K562 (cell line): Measurements from ENCODE around the gene EZH1. TPM values are rescaled to one million over a fixed set of nuclear protein-coding genes. Genes with fewer than 3 reads are reported as not detected.

ENCODE experiments used
- CREB1 ChIP-seq, 2 experiments: sonication (generic) in 1 of 2; formaldehyde crosslinking in 1 of 2; IDR thresholded peaks; 2 replicates each; pipeline versions ENCODE4 v1.6.1 to v1.8.0; 2012 to 2022; ENCODE audit warnings: inconsistent platforms in 1 of 2, mild to moderate bottlenecking in 1 of 2, missing genetic modification reagents in 1 of 2, moderate library complexity in 1 of 2
- CREB5 ChIP-seq: fragments of 250-450 bp; sonication (Bioruptor Pico); IDR thresholded peaks from 2 replicates; pipeline ENCODE4 v1.5.0; 2020; ENCODE audit warnings: mild to moderate bottlenecking
- GABPA ChIP-seq: fragments of 200-800 bp; sonication (Bioruptor generic); conservative IDR thresholded peaks from 2 replicates; pipeline ENCODE4 v1.6.1; 2016; ENCODE audit warnings: low read depth, missing genetic modification characterization, missing compliant biosample characterization
- NFRKB ChIP-seq: fragments of 450-650 bp; IDR thresholded peaks from 2 replicates; pipeline ENCODE4 v1.6.1; 2016; ENCODE audit warnings: low read depth
- RBM17 ChIP-seq: fragments of 200-400 bp; formaldehyde crosslinking; IDR thresholded peaks from 2 replicates; pipeline ENCODE4 v1.6.1; 2017; ENCODE audit warnings: low read depth, mild to moderate bottlenecking, low read length, borderline replicate concordance
- TEAD1 ChIP-seq, 2 experiments: fragments of 450-650 bp in 1 of 2; sonication (generic) in 1 of 2; formaldehyde crosslinking; IDR thresholded peaks; 2 replicates each; pipeline versions ENCODE4 v1.4.0 to v1.8.0; 2020 to 2022; ENCODE audit warnings: mild to moderate bottlenecking in 2 of 2, missing genetic modification reagents in 1 of 2
- TEAD4 ChIP-seq, 2 experiments: sonication (generic) in 1 of 2; formaldehyde crosslinking in 1 of 2; IDR thresholded peaks; 2 replicates each; pipeline versions ENCODE4 v1.6.1 to v1.8.0; 2012 to 2022; ENCODE audit warnings: borderline replicate concordance in 1 of 2, inconsistent platforms in 1 of 2, low read length in 1 of 2, mild to moderate bottlenecking in 1 of 2, missing genetic modification reagents in 1 of 2
- ZFX ChIP-seq: sonication (generic); formaldehyde crosslinking; IDR thresholded peaks from 2 replicates; pipeline ENCODE4 v1.8.0; 2022; ENCODE audit warnings: mild to moderate bottlenecking, missing genetic modification reagents, moderate library complexity
- polyA plus RNA-seq, 8 experiments: library from polyadenylated mRNA; depleted of rRNA in 4 of 8; stranded (reverse) in 5 of 8; unstranded in 3 of 8; fragments of >200 nt; fragmentation: Nextera tagmentation in 2 of 8; fragmentation: Illumina TruSeq in 1 of 8; extraction: Ambion mirVana in 2 of 8; extraction: Trizol in 1 of 8; gene quantifications; 2 replicates each; pipeline versions ENCODE4 v1.2.1 to v1.2.3, GENCODE V29; 2011 to 2014; ENCODE audit warnings: inconsistent platforms in 1 of 8, missing spikeins in 1 of 8
- total RNA-seq, 7 experiments: library from RNA; depleted of rRNA in 6 of 7; stranded (reverse); fragments of >200 nt in 6 of 7; fragmentation: Illumina TruSeq in 2 of 7; extraction: Trizol in 2 of 7; gene quantifications; 2 replicates each; pipeline versions ENCODE4 v1.2.1 to v1.2.3, GENCODE V29; 2011 to 2021; ENCODE audit warnings: low replicate concordance in 1 of 7
- TF ChIP-seq, protein P1 (sequence below): sonication (generic); formaldehyde crosslinking; IDR thresholded peaks from 2 replicates; pipeline ENCODE4 v1.8.0; 2022; ENCODE audit warnings: missing genetic modification reagents, mild to moderate bottlenecking, borderline replicate concordance
- TF ChIP-seq, protein P2 (sequence below), 2 experiments: fragments of 450-650 bp in 1 of 2; sonication (generic) in 1 of 2; formaldehyde crosslinking in 1 of 2; IDR thresholded peaks; 2 replicates each; pipeline versions ENCODE4 v1.7.1 to v1.9.0; 2016 to 2022; ENCODE audit warnings: inconsistent platforms in 1 of 2, mild to moderate bottlenecking in 1 of 2, missing genetic modification reagents in 1 of 2
- TF ChIP-seq, protein P3 (sequence below): fragments of 450-650 bp; formaldehyde crosslinking; conservative IDR thresholded peaks from 2 replicates; pipeline ENCODE4 v1.4.0; 2022; ENCODE audit warnings: mild to moderate bottlenecking, missing genetic modification characterization

Gene EZH1
- total and polyA plus RNA-seq, 9 of the 15 experiments (the other 6 are each of a cell fraction or from before 2014, with no cell fraction given), result 8.6 to 40.8 (median 22.9) TPM

- TF ChIP-seq, protein P1, sequence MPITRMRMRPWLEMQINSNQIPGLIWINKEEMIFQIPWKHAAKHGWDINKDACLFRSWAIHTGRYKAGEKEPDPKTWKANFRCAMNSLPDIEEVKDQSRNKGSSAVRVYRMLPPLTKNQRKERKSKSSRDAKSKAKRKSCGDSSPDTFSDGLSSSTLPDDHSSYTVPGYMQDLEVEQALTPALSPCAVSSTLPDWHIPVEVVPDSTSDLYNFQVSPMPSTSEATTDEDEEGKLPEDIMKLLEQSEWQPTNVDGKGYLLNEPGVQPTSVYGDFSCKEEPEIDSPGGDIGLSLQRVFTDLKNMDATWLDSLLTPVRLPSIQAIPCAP (CRISPR knock-in tag), result 0 out of 2 replicates have a peak, but pooled peaks have one; percentile 41
- no peak for TF ChIP-seq CREB5 (CRISPR knock-in tag)
- no peak for TF ChIP-seq TEAD4 (IDR thresholded peaks at IDR 0.05; ENCODE audit: low read length)
- peak; percentile 54; the same call in 1 of the 2 replicates for TF ChIP-seq TEAD4 (CRISPR knock-in tag; IDR thresholded peaks at IDR 0.05; ENCODE audit: borderline replicate concordance)
- no peak for TF ChIP-seq GABPA (tag)
- TF ChIP-seq RBM17, result no peak
- TF ChIP-seq CREB1 (IDR thresholded peaks at IDR 0.05), result no peak
- peak; percentile 34; the same call in 1 of the 2 replicates for TF ChIP-seq CREB1 (CRISPR knock-in tag; IDR thresholded peaks at IDR 0.05)
- peak in 1 of 2 experiments; percentile 80; a peak in 2 of 4 replicates for TF ChIP-seq TEAD1 (CRISPR knock-in tag; IDR thresholded peaks at IDR 0.05)
- no peak for TF ChIP-seq NFRKB
- peak; percentile 45 for TF ChIP-seq ZFX (CRISPR knock-in tag)
- TF ChIP-seq, protein P2, sequence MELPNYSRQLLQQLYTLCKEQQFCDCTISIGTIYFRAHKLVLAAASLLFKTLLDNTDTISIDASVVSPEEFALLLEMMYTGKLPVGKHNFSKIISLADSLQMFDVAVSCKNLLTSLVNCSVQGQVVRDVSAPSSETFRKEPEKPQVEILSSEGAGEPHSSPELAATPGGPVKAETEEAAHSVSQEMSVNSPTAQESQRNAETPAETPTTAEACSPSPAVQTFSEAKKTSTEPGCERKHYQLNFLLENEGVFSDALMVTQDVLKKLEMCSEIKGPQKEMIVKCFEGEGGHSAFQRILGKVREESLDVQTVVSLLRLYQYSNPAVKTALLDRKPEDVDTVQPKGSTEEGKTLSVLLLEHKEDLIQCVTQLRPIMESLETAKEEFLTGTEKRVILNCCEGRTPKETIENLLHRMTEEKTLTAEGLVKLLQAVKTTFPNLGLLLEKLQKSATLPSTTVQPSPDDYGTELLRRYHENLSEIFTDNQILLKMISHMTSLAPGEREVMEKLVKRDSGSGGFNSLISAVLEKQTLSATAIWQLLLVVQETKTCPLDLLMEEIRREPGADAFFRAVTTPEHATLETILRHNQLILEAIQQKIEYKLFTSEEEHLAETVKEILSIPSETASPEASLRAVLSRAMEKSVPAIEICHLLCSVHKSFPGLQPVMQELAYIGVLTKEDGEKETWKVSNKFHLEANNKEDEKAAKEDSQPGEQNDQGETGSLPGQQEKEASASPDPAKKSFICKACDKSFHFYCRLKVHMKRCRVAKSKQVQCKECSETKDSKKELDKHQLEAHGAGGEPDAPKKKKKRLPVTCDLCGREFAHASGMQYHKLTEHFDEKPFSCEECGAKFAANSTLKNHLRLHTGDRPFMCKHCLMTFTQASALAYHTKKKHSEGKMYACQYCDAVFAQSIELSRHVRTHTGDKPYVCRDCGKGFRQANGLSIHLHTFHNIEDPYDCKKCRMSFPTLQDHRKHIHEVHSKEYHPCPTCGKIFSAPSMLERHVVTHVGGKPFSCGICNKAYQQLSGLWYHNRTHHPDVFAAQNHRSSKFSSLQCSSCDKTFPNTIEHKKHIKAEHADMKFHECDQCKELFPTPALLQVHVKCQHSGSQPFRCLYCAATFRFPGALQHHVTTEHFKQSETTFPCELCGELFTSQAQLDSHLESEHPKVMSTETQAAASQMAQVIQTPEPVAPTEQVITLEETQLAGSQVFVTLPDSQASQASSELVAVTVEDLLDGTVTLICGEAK (IDR thresholded peaks at IDR 0.05), result no peak
- TF ChIP-seq, protein P2 (CRISPR knock-in tag; IDR thresholded peaks at IDR 0.05), result no peak
- TF ChIP-seq, protein P3, sequence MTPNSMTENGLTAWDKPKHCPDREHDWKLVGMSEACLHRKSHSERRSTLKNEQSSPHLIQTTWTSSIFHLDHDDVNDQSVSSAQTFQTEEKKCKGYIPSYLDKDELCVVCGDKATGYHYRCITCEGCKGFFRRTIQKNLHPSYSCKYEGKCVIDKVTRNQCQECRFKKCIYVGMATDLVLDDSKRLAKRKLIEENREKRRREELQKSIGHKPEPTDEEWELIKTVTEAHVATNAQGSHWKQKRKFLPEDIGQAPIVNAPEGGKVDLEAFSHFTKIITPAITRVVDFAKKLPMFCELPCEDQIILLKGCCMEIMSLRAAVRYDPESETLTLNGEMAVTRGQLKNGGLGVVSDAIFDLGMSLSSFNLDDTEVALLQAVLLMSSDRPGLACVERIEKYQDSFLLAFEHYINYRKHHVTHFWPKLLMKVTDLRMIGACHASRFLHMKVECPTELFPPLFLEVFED (CRISPR knock-in tag), result no peak
These were observed at the start of gene EZH1 (continued) for GRCh38 chr17:42744806-42745617.
